ENCODE measurements around the gene TGFBR3. TPM values are rescaled to one million over a fixed set of nuclear protein-coding genes. Genes with fewer than 3 reads are reported as not detected.
"Not testable (repeated sequence)": the region's sequence is repeated elsewhere in the genome, so short reads cannot be mapped to it uniquely, and the experiment has no call there.

The TGFBR3 gene
- total RNA-seq, 1 donor from 2014 or later, result 4.9 TPM

DNA sequence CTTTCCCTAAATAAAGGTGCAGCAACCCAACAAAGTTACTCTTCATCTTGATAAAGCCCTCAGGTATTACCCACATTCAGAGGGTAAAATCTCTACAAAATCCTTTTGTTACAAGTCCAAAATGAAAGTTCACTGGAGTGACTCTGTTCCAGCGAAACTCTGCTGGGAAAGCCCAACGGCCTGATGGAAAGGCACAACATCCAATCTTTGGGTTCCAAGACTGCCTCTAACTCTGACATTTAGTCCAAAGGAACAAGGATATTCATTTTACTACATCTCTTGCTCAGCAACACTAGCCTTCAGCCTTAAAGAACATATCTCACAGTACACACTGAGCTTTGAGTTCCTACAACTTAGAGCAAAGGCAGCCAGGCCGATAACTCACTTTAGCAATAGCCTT is 42.1 kb downstream of the TGFBR3 start:
- Mint-ChIP-seq H3K4me1 (ENCODE audit: low read depth) (no peaks in the 10 kb centered on the region), H3K27me3 (no peaks in the 10 kb centered on the region), H3K36me3 (ENCODE audit: insufficient read depth) (no peaks in the 10 kb centered on the region), H3K27ac (no peak overlapping the region), H3K9me3 (ENCODE audit: low read depth) (peaks cover 7% of the 10 kb centered on the region), H3K4me3 (ENCODE audit: low read depth) (no peak overlapping the region)
- TF ChIP-seq, protein P1, sequence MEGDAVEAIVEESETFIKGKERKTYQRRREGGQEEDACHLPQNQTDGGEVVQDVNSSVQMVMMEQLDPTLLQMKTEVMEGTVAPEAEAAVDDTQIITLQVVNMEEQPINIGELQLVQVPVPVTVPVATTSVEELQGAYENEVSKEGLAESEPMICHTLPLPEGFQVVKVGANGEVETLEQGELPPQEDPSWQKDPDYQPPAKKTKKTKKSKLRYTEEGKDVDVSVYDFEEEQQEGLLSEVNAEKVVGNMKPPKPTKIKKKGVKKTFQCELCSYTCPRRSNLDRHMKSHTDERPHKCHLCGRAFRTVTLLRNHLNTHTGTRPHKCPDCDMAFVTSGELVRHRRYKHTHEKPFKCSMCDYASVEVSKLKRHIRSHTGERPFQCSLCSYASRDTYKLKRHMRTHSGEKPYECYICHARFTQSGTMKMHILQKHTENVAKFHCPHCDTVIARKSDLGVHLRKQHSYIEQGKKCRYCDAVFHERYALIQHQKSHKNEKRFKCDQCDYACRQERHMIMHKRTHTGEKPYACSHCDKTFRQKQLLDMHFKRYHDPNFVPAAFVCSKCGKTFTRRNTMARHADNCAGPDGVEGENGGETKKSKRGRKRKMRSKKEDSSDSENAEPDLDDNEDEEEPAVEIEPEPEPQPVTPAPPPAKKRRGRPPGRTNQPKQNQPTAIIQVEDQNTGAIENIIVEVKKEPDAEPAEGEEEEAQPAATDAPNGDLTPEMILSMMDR (IDR thresholded peaks at IDR 0.05; ENCODE audit: unreplicated experiment), result no peak
- DNase-seq (ENCODE audit: low spot score, unreplicated experiment), result no peak

DNA sequence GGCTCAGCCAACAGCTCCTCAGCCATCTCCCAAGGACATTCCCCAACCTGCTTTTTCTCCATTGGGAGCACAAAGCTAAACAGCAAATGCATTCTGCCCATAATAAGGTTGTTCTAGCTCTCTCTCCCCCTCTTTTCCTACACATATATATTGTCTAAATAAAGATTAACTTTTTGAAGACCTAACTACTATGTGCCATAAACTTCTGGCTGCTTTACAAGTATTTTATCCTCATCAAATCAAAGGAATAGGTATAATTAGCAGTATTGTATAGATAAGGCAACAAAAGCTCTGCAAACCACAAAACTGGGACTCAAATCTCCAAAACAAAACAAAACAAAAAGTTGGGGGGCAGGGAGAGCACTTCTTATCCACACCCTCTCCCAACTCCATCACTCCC is 43.4 kb downstream of the TGFBR3 start:
- Mint-ChIP-seq H3K4me1 (ENCODE audit: low read depth) (no peaks in the 10 kb centered on the region), H3K4me3 (ENCODE audit: low read depth) (no peak overlapping the region), H3K27ac (no peak overlapping the region), H3K36me3 (ENCODE audit: insufficient read depth) (no peaks in the 10 kb centered on the region), H3K9me3 (ENCODE audit: low read depth) (peaks cover 7% of the 10 kb centered on the region), H3K27me3 (no peaks in the 10 kb centered on the region)
- DNase-seq (ENCODE audit: low spot score, unreplicated experiment), result no peak
- TF ChIP-seq, protein P1 (IDR thresholded peaks at IDR 0.05; ENCODE audit: unreplicated experiment), result no peak

GRCh38 chr1:91842056-91842455 is 43.9 kb downstream of the TGFBR3 start:
- Mint-ChIP-seq H3K27me3 (no peaks in the 10 kb centered on the region), H3K9me3 (ENCODE audit: low read depth) (peaks cover 7% of the 10 kb centered on the region), H3K4me1 (ENCODE audit: low read depth) (no peaks in the 10 kb centered on the region), H3K27ac (no peak overlapping the region), H3K4me3 (ENCODE audit: low read depth) (no peak overlapping the region), H3K36me3 (ENCODE audit: insufficient read depth) (no peaks in the 10 kb centered on the region)
- no peak for DNase-seq (ENCODE audit: low spot score, unreplicated experiment)
- TF ChIP-seq, protein P1 (IDR thresholded peaks at IDR 0.05; ENCODE audit: unreplicated experiment), result no peak

- H3K36me3 Mint-ChIP-seq (ENCODE audit: insufficient read depth); H3K4me3 Mint-ChIP-seq (ENCODE audit: low read depth); DNase-seq (ENCODE audit: low spot score, unreplicated experiment); H3K9me3 Mint-ChIP-seq (ENCODE audit: low read depth); H3K27me3 Mint-ChIP-seq; H3K4me1 Mint-ChIP-seq (ENCODE audit: low read depth); H3K27ac Mint-ChIP-seq: not testable (repeated sequence)
Observed at GRCh38 chr1:91840276-91840675, 45.7 kb downstream of the TGFBR3 start.

- no peak overlapping the region for H3K27ac Mint-ChIP-seq
- TF ChIP-seq, protein P1 (IDR thresholded peaks at IDR 0.05; ENCODE audit: unreplicated experiment), result no peak
- no peak for DNase-seq (ENCODE audit: low spot score, unreplicated experiment)
Observed at GRCh38 chr1:91836331-91837040, 49.5 kb downstream of the TGFBR3 start.

GRCh38 chr1:91835087-91835521 is 50.8 kb downstream of the TGFBR3 start:
- no peak overlapping the region for H3K4me3 Mint-ChIP-seq (ENCODE audit: low read depth)
- peaks cover 17% of the 10 kb centered on the region for H3K4me1 Mint-ChIP-seq (ENCODE audit: low read depth)
- H3K27me3 Mint-ChIP-seq, result no peaks in the 10 kb centered on the region
- H3K27ac Mint-ChIP-seq, result no peak overlapping the region
- H3K9me3 Mint-ChIP-seq (ENCODE audit: low read depth), result no peaks in the 10 kb centered on the region
- TF ChIP-seq, protein P1 (IDR thresholded peaks at IDR 0.05; ENCODE audit: unreplicated experiment), result no peak
- DNase-seq (ENCODE audit: low spot score, unreplicated experiment), result no peak
- no peaks in the 10 kb centered on the region for H3K36me3 Mint-ChIP-seq (ENCODE audit: insufficient read depth)

More at GRCh38 chr1:91836331-91837040, 49.5 kb downstream of the TGFBR3 start:
- Mint-ChIP-seq H3K4me3 (ENCODE audit: low read depth) (no peak overlapping the region), H3K4me1 (ENCODE audit: low read depth) (peaks cover 8% of the 10 kb centered on the region), H3K27me3 (no peaks in the 10 kb centered on the region), H3K36me3 (ENCODE audit: insufficient read depth) (no peaks in the 10 kb centered on the region), H3K9me3 (ENCODE audit: low read depth) (no peaks in the 10 kb centered on the region)

GRCh38 chr1:91834549-91834948 is 51.4 kb downstream of the TGFBR3 start:
- not testable (repeated sequence) for H3K9me3 Mint-ChIP-seq (ENCODE audit: low read depth); DNase-seq (ENCODE audit: low spot score, unreplicated experiment); H3K27me3 Mint-ChIP-seq; H3K27ac Mint-ChIP-seq; H3K36me3 Mint-ChIP-seq (ENCODE audit: insufficient read depth); H3K4me3 Mint-ChIP-seq (ENCODE audit: low read depth)
- H3K4me1 Mint-ChIP-seq (ENCODE audit: low read depth), result peaks cover 17% of the 10 kb centered on the region

Data from progenitor cell of endocrine pancreas (in vitro differentiated cells).